ENCODE measurements around the gene EPX.

Gene EPX

GRCh38 chr17:58195518-58196123 lies 3.1 kb downstream of the EPX start:
- TF ChIP-seq ZNF565 (CRISPR knock-in tag; conservative IDR thresholded peaks at IDR 0.05; ENCODE audit: low read depth) (no peak), PPARA (CRISPR knock-in tag; IDR thresholded peaks at IDR 0.05; ENCODE audit: borderline replicate concordance) (no peak), CSRNP3 (CRISPR knock-in tag; IDR thresholded peaks at IDR 0.05) (no peak), OSR1 (CRISPR knock-in tag; IDR thresholded peaks at IDR 0.05) (no peak), ZNF8 (CRISPR knock-in tag; IDR thresholded peaks at IDR 0.05) (no peak), ZNF70 (CRISPR knock-in tag; IDR thresholded peaks at IDR 0.05) (no peak), TOX (CRISPR knock-in tag; IDR thresholded peaks at IDR 0.05; ENCODE audit: borderline replicate concordance) (no peak), ZFP3 (CRISPR knock-in tag; IDR thresholded peaks at IDR 0.05) (no peak), POU6F1 (CRISPR knock-in tag; IDR thresholded peaks at IDR 0.05; ENCODE audit: borderline replicate concordance, low read depth) (no peak), PATZ1 (CRISPR knock-in tag; IDR thresholded peaks at IDR 0.05; ENCODE audit: borderline replicate concordance) (no peak), CREB5 (CRISPR knock-in tag; IDR thresholded peaks at IDR 0.05; ENCODE audit: low read depth) (no peak)
- no peak for ATAC-seq

- TF ChIP-seq CSDC2 (CRISPR knock-in tag; IDR thresholded peaks at IDR 0.05) = no peak
- no peak for TF ChIP-seq CSRNP3 (CRISPR knock-in tag; IDR thresholded peaks at IDR 0.05)
- TF ChIP-seq POU6F1 (CRISPR knock-in tag; IDR thresholded peaks at IDR 0.05; ENCODE audit: borderline replicate concordance, low read depth) = no peak
- no peak for TF ChIP-seq ZC3H10 (CRISPR knock-in tag; IDR thresholded peaks at IDR 0.05)
- ATAC-seq = no peak
These were observed 4.1 kb downstream of the EPX start for GRCh38 chr17:58196610-58197009.

GRCh38 chr17:58200024-58200633 lies 7.6 kb downstream of the EPX start:
- peak; percentile 96 for ATAC-seq
- TF ChIP-seq CSDC2 (CRISPR knock-in tag; IDR thresholded peaks at IDR 0.05) = no peak
- no peak for TF ChIP-seq ZNF70 (CRISPR knock-in tag; IDR thresholded peaks at IDR 0.05)

- ATAC-seq = no peak
- no peak for TF ChIP-seq ZC3H10 (CRISPR knock-in tag; IDR thresholded peaks at IDR 0.05)
- no peak for TF ChIP-seq ARNTL (CRISPR knock-in tag; IDR thresholded peaks at IDR 0.05; ENCODE audit: borderline replicate concordance, low read depth)
- TF ChIP-seq ZFP3 (CRISPR knock-in tag; IDR thresholded peaks at IDR 0.05) = no peak
- no peak for TF ChIP-seq RARB (CRISPR knock-in tag; IDR thresholded peaks at IDR 0.05)
- no peak for TF ChIP-seq ZNF8 (CRISPR knock-in tag; IDR thresholded peaks at IDR 0.05)
- TF ChIP-seq ESRRG (CRISPR knock-in tag; IDR thresholded peaks at IDR 0.05) = no peak
- no peak for TF ChIP-seq CREB5 (CRISPR knock-in tag; IDR thresholded peaks at IDR 0.05; ENCODE audit: low read depth)
- TF ChIP-seq CSDC2 (CRISPR knock-in tag; IDR thresholded peaks at IDR 0.05) = no peak
- TF ChIP-seq POU6F1 (CRISPR knock-in tag; IDR thresholded peaks at IDR 0.05; ENCODE audit: borderline replicate concordance, low read depth) = no peak
- TF ChIP-seq TSHZ2 (CRISPR knock-in tag; IDR thresholded peaks at IDR 0.05) = no peak
- no peak for TF ChIP-seq ZFP30 (CRISPR knock-in tag; IDR thresholded peaks at IDR 0.05)
These were observed 10.3 kb downstream of the EPX start for GRCh38 chr17:58202859-58203258.

Measured in SK-N-SH treated with all-trans-retinoic acid at 6 μM for 48 hours (cell line).